Testis (tissue), 5 donors: Measurements from ENCODE around the gene ZWILCH. TPM values are rescaled to one million over a fixed set of nuclear protein-coding genes. Genes with fewer than 3 reads are reported as not detected.
"Not testable (repeated sequence)": the region's sequence is repeated elsewhere in the genome, so short reads cannot be mapped to it uniquely, and the experiment has no call there.

Experiments used
- DNase-seq: peaks from one replicate; pipeline ENCODE4 v3.0.0-alpha.2; 2019
- H3K27ac ChIP-seq, 2 donors: fragments of 200-600 bp; sonication (generic); one replicate each; pipeline ENCODE4 v1.5.1; 2019
- H3K27me3 ChIP-seq: fragments of 200-600 bp; sonication (generic); one replicate; pipeline ENCODE4 v1.5.1; 2019
- H3K36me3 ChIP-seq: fragments of 200-600 bp; sonication (generic); one replicate; pipeline ENCODE4 v1.5.1; 2017; ENCODE audit warnings: low read depth; ENCODE audit errors: missing control alignments
- H3K4me1 ChIP-seq: fragments of 200-600 bp; sonication (generic); one replicate; pipeline ENCODE4 v1.5.1; 2019
- H3K4me3 ChIP-seq, 2 donors: fragments of 200-600 bp; sonication (generic); one replicate each; pipeline ENCODE4 v1.5.1; 2017 to 2019
- H3K9me3 ChIP-seq: fragments of 200-600 bp; sonication (generic); one replicate; pipeline ENCODE4 v1.5.1; 2017
- CTCF ChIP-seq, 3 experiments: fragments of 450-650 bp in 2 of 3; fragments of 200-600 bp in 1 of 3; sonication (generic) in 1 of 3; IDR thresholded peaks; one replicate each; pipeline ENCODE4 v1.5.1; 2016 to 2019; ENCODE audit warnings: antibody characterized with exemption in 3 of 3, mild to moderate bottlenecking in 2 of 3, moderate library complexity in 1 of 3
- POLR2A ChIP-seq: fragments of 450-650 bp; IDR thresholded peaks from one replicate; pipeline ENCODE4 v1.6.1; 2017; ENCODE audit warnings: antibody characterized with exemption, mild to moderate bottlenecking, moderate library complexity
- WGBS, 2 donors: methylation state at CpG; one replicate each; pipeline ENCODE4 v1.1.5; 2018; 5-methylcytosine and 5-hydroxymethylcytosine counted together
- intact Hi-C: fragments of 100-400 bp; cut with DNase I; formaldehyde crosslinking; loops from one replicate; pipeline ENCODE4 v1.15.1; 2023; ENCODE audit warnings: low total_unique reads
- long read RNA-seq, 2 donors: transcript quantifications; one replicate each; lab custom pipeline, GENCODE V29; 2026
- polyA plus RNA-seq: library from polyadenylated mRNA; stranded (reverse); fragments of 350-450 nt; fragmentation: Illumina TruSeq; extraction: RNeasy Lipid Tissue Mini Kit (QIAGEN cat#74804); gene quantifications from one replicate; pipeline ENCODE4 v1.2.3, GENCODE V29; 2014; ENCODE audit warnings: low read depth, low replicate concordance; ENCODE audit not compliant: insufficient read depth
- total RNA-seq, 2 donors: library from RNA; depleted of rRNA; stranded (reverse); fragments of >200 nt; gene quantifications; one replicate each; pipeline ENCODE4 v1.2.3, GENCODE V29; 2016

ZWILCH gene
- total RNA-seq, result 10 to 100 TPM; 35.1 to 41.7 TPM
- polyA plus RNA-seq, result 77.5 TPM
- long read RNA-seq, donor 1, partial matches to known transcripts, result 5 of 10 reads
- long read RNA-seq, donor 1, other reads (novel, unspliced or antisense), result 0 of 10 reads
- long read RNA-seq, donor 2, partial matches to known transcripts, result 0 of 1 reads
- long read RNA-seq, donor 2, other reads (novel, unspliced or antisense), result 0 of 1 reads

- Histone ChIP-seq H3K36me3 (no peaks in the 10 kb centered on the region), H3K4me1 (peaks cover 12% of the 10 kb centered on the region), H3K4me3 (peak within 1 kb of the TSS; percentile 86 to 88), H3K27me3 (no peaks in the 10 kb centered on the region), H3K9me3 (no peaks in the 10 kb centered on the region), H3K27ac (peak within 1 kb of the TSS; percentile 94 to 95)
- intact Hi-C loops, result no loop called here
- WGBS, 2 donors, result 0 to 1% methylated on average over 42 to 46 of the region's 46 CpGs
- peak; percentile 88 for DNase-seq
- TF ChIP-seq POLR2A, result no peak
- TF ChIP-seq CTCF (IDR thresholded peaks at IDR 0.05), result peak in 1 of 3 experiments; percentile 27
These were observed at the start of gene ZWILCH, which contains the start of gene RPL4 for GRCh38 chr15:66504563-66505429. Gene ZWILCH, plus strand, starts transcription at chr15:66505326. Its CDS starts 13 bp downstream, at chr15:66505339. Gene RPL4, minus strand, starts transcription at chr15:66504855. Its CDS starts 65 bp downstream, at chr15:66504790.

GRCh38 chr15:66456211-66456610 is 48.9 kb upstream of the ZWILCH start:
- TF ChIP-seq CTCF (IDR thresholded peaks at IDR 0.05), result no peak
- no peak for TF ChIP-seq POLR2A
- 79 to 98% methylated on average over 3 of the region's 3 CpGs for WGBS, 2 donors
- no peak overlapping the region for H3K4me3 ChIP-seq
- H3K9me3 ChIP-seq, result no peaks in the 10 kb centered on the region
- intact Hi-C loops, result no loop called here
- DNase-seq, result no peak
- no peak overlapping the region for H3K27ac ChIP-seq
- no peaks in the 10 kb centered on the region for H3K4me1 ChIP-seq
- H3K27me3 ChIP-seq, result no peaks in the 10 kb centered on the region
- H3K36me3 ChIP-seq, result no peaks in the 10 kb centered on the region

- intact Hi-C loops, result no loop called here
- TF ChIP-seq CTCF (IDR thresholded peaks at IDR 0.05) (no peak), POLR2A (no peak)
- 91 to 93% methylated on average over 3 of the region's 3 CpGs for WGBS, 2 donors
- DNase-seq, result no peak
- H3K36me3 ChIP-seq, result no peaks in the 10 kb centered on the region
- H3K27ac ChIP-seq, result no peak overlapping the region
- H3K27me3 ChIP-seq, result no peaks in the 10 kb centered on the region
- no peaks in the 10 kb centered on the region for H3K9me3 ChIP-seq
- H3K4me3 ChIP-seq, result no peak overlapping the region
- no peaks in the 10 kb centered on the region for H3K4me1 ChIP-seq
These were observed 45.1 kb upstream of the ZWILCH start for GRCh38 chr15:66459818-66460615.

- intact Hi-C loops, H3K9me3 ChIP-seq, H3K36me3 ChIP-seq, H3K27ac ChIP-seq, H3K4me1 ChIP-seq, H3K27me3 ChIP-seq, H3K4me3 ChIP-seq, DNase-seq: not testable (repeated sequence)
- 97 to 98% methylated on average over 6 of the region's 6 CpGs for WGBS, 2 donors
These were observed 43.8 kb upstream of the ZWILCH start for GRCh38 chr15:66461294-66461693.

GRCh38 chr15:66461917-66462316 is 43.2 kb upstream of the ZWILCH start:
- intact Hi-C loops, result no loop called here

More at GRCh38 chr15:66461917-66462316, 43.2 kb upstream of the ZWILCH start:
- no peaks in the 10 kb centered on the region for H3K9me3 ChIP-seq
- 98 to 100% methylated on average over 2 of the region's 2 CpGs for WGBS, 2 donors
- H3K27me3 ChIP-seq, result no peaks in the 10 kb centered on the region
- no peak overlapping the region for H3K27ac ChIP-seq
- H3K4me3 ChIP-seq, result no peak overlapping the region
- DNase-seq, result no peak
- TF ChIP-seq POLR2A, result no peak
- TF ChIP-seq CTCF (IDR thresholded peaks at IDR 0.05), result no peak
- H3K4me1 ChIP-seq, result no peaks in the 10 kb centered on the region
- no peaks in the 10 kb centered on the region for H3K36me3 ChIP-seq
